DMS 273 (cell line): ENCODE results near the gene TSKS.
A peak's percentile ranks its signal among the peaks of the same experiment; 100 is the strongest.

Source experiments
- DNase-seq: peaks from one replicate; lab custom pipeline; 2025; ENCODE audit not compliant: unreplicated experiment; lab: John Stamatoyannopoulos, UW

Gene TSKS

GRCh38 chr19:49718991-49719390, 44.1 kb downstream of the TSKS start:
- no peak for DNase-seq

GRCh38 chr19:49718511-49718910, 44.6 kb downstream of the TSKS start:
- no peak for DNase-seq

- DNase-seq, result no peak
Observed at GRCh38 chr19:49716154-49716553, 47.0 kb downstream of the TSKS start.

GRCh38 chr19:49713236-49713845, 49.8 kb downstream of the TSKS start:
- no peak for DNase-seq

GRCh38 chr19:49712397-49712859, 50.7 kb downstream of the TSKS start:
- DNase-seq, result peak; percentile 50

- DNase-seq, result no peak
Observed at GRCh38 chr19:49710372-49710951, 52.6 kb downstream of the TSKS start.

- DNase-seq, result no peak
Observed at GRCh38 chr19:49705919-49706318, 57.2 kb downstream of the TSKS start.

- no peak for DNase-seq
Observed at GRCh38 chr19:49704888-49705642, 58.0 kb downstream of the TSKS start.

GRCh38 chr19:49701271-49701786, 61.8 kb downstream of the TSKS start:
- no peak for DNase-seq

- DNase-seq, result no peak
Observed at GRCh38 chr19:49700563-49700962, 62.5 kb downstream of the TSKS start.

GRCh38 chr19:49699364-49699763, 63.7 kb downstream of the TSKS start:
- no peak for DNase-seq

GRCh38 chr19:49696865-49697264, 66.2 kb downstream of the TSKS start:
- DNase-seq, result no peak

- DNase-seq, result no peak
Observed at GRCh38 chr19:49696115-49696514, 67.0 kb downstream of the TSKS start.

- DNase-seq, result no peak
Observed at GRCh38 chr19:49692147-49692506, 71.0 kb downstream of the TSKS start.

GRCh38 chr19:49691243-49692146, 71.6 kb downstream of the TSKS start:
- DNase-seq, result peak; percentile 84

GRCh38 chr19:49690656-49691242, 72.4 kb downstream of the TSKS start, which contains the start of gene CPT1C:
CPT1C (plus strand) TSS chr19:49691116; CDS start chr19:49692253, 1,137 bp downstream.
- DNase-seq, result peak; percentile 93

GRCh38 chr19:49690079-49690655, 72.9 kb downstream of the TSKS start:
- peak; percentile 74 for DNase-seq
